Endothelial cell of umbilical vein (primary cell): Measurements from ENCODE around the gene NTN1. TPM values are rescaled to one million over a fixed set of nuclear protein-coding genes. Genes with fewer than 3 reads are reported as not detected.

Source experiments
- BruUV-seq: library from RNA; stranded (reverse); fragments of 400-500 nt; replicated peaks from 2 replicates; lab custom pipeline; 2021; lab: Mats Ljungman, UMichigan
- CTCF ChIA-PET: fragments of 300-600, 350-600 bp; sonication (Branson Sonifier 250); formaldehyde crosslinking; loops from one replicate; lab custom pipeline; 2021; ENCODE audit warnings: antibody characterized with exemption, inconsistent platforms; lab: Charles Lee
- POLR2A ChIA-PET: fragments of 300-600, 350-600 bp; sonication (Branson Sonifier 250); formaldehyde crosslinking; loops from one replicate; lab custom pipeline; 2021; ENCODE audit warnings: antibody characterized with exemption, inconsistent platforms; lab: Charles Lee
- DNase-seq: peaks from one replicate; pipeline ENCODE4 v3.0.0-alpha.2; 2011; ENCODE audit warnings: low read depth, low spot score
- FAIRE-seq: peaks from 2 replicates; lab custom pipeline; 2011; peaks lifted over from hg19 to GRCh38; lab: Jason Lieb, UNC
- H2AFZ ChIP-seq: 2 replicates; pipeline ENCODE4 v1.6.0; 2012; ENCODE audit warnings: low read depth, low read length, control low read depth, inconsistent platforms
- H3K27ac ChIP-seq: 2 replicates; pipeline ENCODE4 v1.5.1; 2011; ENCODE audit warnings: low read depth, mild to moderate bottlenecking, control low read depth, low read length, moderate library complexity; ENCODE audit not compliant: insufficient read depth
- H3K27me3 ChIP-seq, 2 experiments: 2 replicates each; pipeline versions ENCODE4 v1.6.0 to v1.6.1; 2011; ENCODE audit warnings: low read length in 2 of 2, mixed read lengths in 1 of 2; ENCODE audit not compliant: control insufficient read depth in 2 of 2, insufficient read depth in 2 of 2
- H3K36me3 ChIP-seq, 2 experiments: 2 replicates in 1 of 2; 3 replicates in 1 of 2; pipeline ENCODE4 v1.5.1; 2011; ENCODE audit warnings: low read length in 2 of 2, mild to moderate bottlenecking in 1 of 2, moderate library complexity in 1 of 2; ENCODE audit not compliant: control insufficient read depth in 2 of 2, insufficient read depth in 2 of 2; ENCODE audit errors: extremely low read depth in 1 of 2
- H3K4me1 ChIP-seq: 3 replicates; pipeline ENCODE4 v1.5.1; 2011; ENCODE audit warnings: mild to moderate bottlenecking, low read length; ENCODE audit not compliant: control insufficient read depth, insufficient read depth; ENCODE audit errors: extremely low read depth
- H3K4me2 ChIP-seq: 2 replicates; pipeline ENCODE4 v1.6.1; 2011; ENCODE audit warnings: low read length, control low read depth, mixed read lengths; ENCODE audit not compliant: insufficient read depth
- H3K4me3 ChIP-seq, 3 experiments: fragments of 200-600 bp in 1 of 3; sonication (generic), shearing (Covaris generic) in 1 of 3; replicated peaks in 1 of 3; 2 replicates each; pipeline ENCODE4 v1.5.1; 2011 to 2016; ENCODE audit warnings: control low read depth in 3 of 3, low read length in 3 of 3, mild to moderate bottlenecking in 2 of 3, inconsistent platforms in 1 of 3, low read depth in 1 of 3, moderate library complexity in 1 of 3; ENCODE audit not compliant: insufficient read depth in 1 of 3
- H3K79me2 ChIP-seq: 2 replicates; pipeline ENCODE4 v1.6.0; 2012; ENCODE audit warnings: low read length, inconsistent platforms; ENCODE audit not compliant: control insufficient read depth, insufficient read depth
- H3K9ac ChIP-seq: replicated peaks from 2 replicates; pipeline ENCODE3; 2011; ENCODE audit warnings: low read length, control low read depth; ENCODE audit not compliant: insufficient read depth; ENCODE audit errors: extremely low read depth
- H3K9me1 ChIP-seq: replicated peaks from 3 replicates; pipeline ENCODE4 v1.6.0; 2011; ENCODE audit warnings: mild to moderate bottlenecking, low read length; ENCODE audit not compliant: control insufficient read depth, insufficient read depth; ENCODE audit errors: extremely low read depth
- H3K9me3 ChIP-seq: replicated peaks from 2 replicates; pipeline ENCODE4 v1.5.1; 2012; ENCODE audit warnings: low read length, inconsistent platforms; ENCODE audit not compliant: control insufficient read depth, insufficient read depth
- H4K20me1 ChIP-seq: replicated peaks from 2 replicates; pipeline ENCODE3; 2011; ENCODE audit warnings: mild to moderate bottlenecking, low read length; ENCODE audit not compliant: control insufficient read depth, insufficient read depth; ENCODE audit errors: extremely low read depth
- EZH2 ChIP-seq: IDR thresholded peaks from 2 replicates; pipeline ENCODE4 v1.6.1; 2012; ENCODE audit warnings: borderline replicate concordance, low read depth, mild to moderate bottlenecking, moderate library complexity, low read length, inconsistent platforms; ENCODE audit not compliant: severe bottlenecking
- FOS ChIP-seq: IDR thresholded peaks from 2 replicates; pipeline ENCODE4 v1.6.1; 2011; ENCODE audit warnings: mild to moderate bottlenecking, low read length, moderate library complexity, borderline replicate concordance; ENCODE audit not compliant: insufficient read depth
- GATA2 ChIP-seq: IDR thresholded peaks from 2 replicates; pipeline ENCODE4 v1.7.0; 2011; ENCODE audit warnings: low read depth, mild to moderate bottlenecking, moderate library complexity, mixed read lengths, low read length; ENCODE audit not compliant: insufficient read length, insufficient read depth
- JUN ChIP-seq: IDR thresholded peaks from 2 replicates; pipeline ENCODE4 v1.6.1; 2011; ENCODE audit warnings: borderline replicate concordance, low read depth; ENCODE audit not compliant: insufficient read length, insufficient read depth
- MYC ChIP-seq: IDR thresholded peaks from one replicate; pipeline ENCODE4 v1.6.1; 2011; ENCODE audit warnings: mild to moderate bottlenecking, low read depth, low read length
- POLR2A ChIP-seq: IDR thresholded peaks from 2 replicates; pipeline ENCODE4 v1.6.1; 2012; ENCODE audit warnings: low read depth, mild to moderate bottlenecking, control low read depth, low read length
- POLR2AphosphoS5 ChIP-seq: IDR thresholded peaks from 2 replicates; pipeline ENCODE4 v1.6.1; 2012; ENCODE audit warnings: low read depth, mild to moderate bottlenecking, control low read depth, low read length, moderate library complexity; ENCODE audit not compliant: insufficient read depth
- dilution Hi-C: fragments of 300-500 bp; cut with MboI; formaldehyde crosslinking; loops from one replicate; pipeline ENCODE4 v1.15.0; 2019; ENCODE audit warnings: low sequenced_read_pairs; ENCODE audit not compliant: extremely low pct_ligation_motif_present
- intact Hi-C: fragments of 100-400 bp; cut with micrococcal nuclease; formaldehyde crosslinking; loops from one replicate; pipeline ENCODE4 v1.10.0; 2022
- polyA plus RNA-seq, 4 experiments: library from polyadenylated mRNA; depleted of rRNA in 3 of 4; stranded (reverse) in 3 of 4; unstranded in 1 of 4; fragments of >200 nt; gene quantifications; 2 replicates each; pipeline versions ENCODE4 v1.2.1 to v1.2.3, GENCODE V29; 2011 to 2012; ENCODE audit warnings: missing spikeins in 1 of 4
- total RNA-seq: library from RNA; stranded (reverse); gene quantifications from 2 replicates; pipeline ENCODE4 v1.2.3, GENCODE V29; 2021
- TF ChIP-seq, protein P1 (sequence below): IDR thresholded peaks from 2 replicates; pipeline ENCODE4 v1.6.1; 2011; ENCODE audit not compliant: insufficient read depth, insufficient read length
- TF ChIP-seq, protein P2 (sequence below), 2 donors: IDR thresholded peaks; 1 replicate in 1 of 2; 2 replicates in 1 of 2; pipeline ENCODE4 v1.5.1; 2011; ENCODE audit warnings: low read length in 2 of 2, mild to moderate bottlenecking in 2 of 2, moderate library complexity in 2 of 2, control low read depth in 1 of 2, inconsistent platforms in 1 of 2, low read depth in 1 of 2; ENCODE audit not compliant: insufficient read depth in 1 of 2; ENCODE audit errors: extremely low read depth in 1 of 2

Gene NTN1
- total and polyA plus RNA-seq, 2 donors (not counting 3 experiments of a cell fraction or from before 2014, with no cell fraction given) = 0.10 to 0.18 TPM

DNA sequence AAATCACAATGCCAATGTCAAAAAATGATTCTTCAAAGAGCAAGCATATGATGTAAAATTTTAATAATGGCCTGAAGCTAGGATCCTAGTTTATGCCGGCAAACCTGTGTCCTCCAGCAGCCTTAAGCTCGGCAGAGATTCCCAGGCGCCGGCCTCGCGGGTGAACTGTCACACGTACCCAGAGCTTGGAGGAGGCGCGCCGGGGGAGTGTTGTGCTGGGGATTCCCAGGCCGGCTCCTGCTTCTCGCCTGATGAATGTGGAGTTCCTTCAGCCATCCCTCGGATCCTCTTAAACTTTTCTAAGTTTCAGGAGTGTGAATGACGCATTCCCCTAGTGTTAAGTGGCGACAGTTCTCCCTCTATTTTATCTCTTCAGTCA lies 19.1 kb upstream of the NTN1 start:
- no peak overlapping the region for H2AFZ ChIP-seq
- H3K9me3 ChIP-seq = no peaks in the 10 kb centered on the region
- DNase-seq (no peak), FAIRE-seq (no peak)
- H3K27ac ChIP-seq = no peak overlapping the region
- intact Hi-C loops = no loop called here
- ChIA-PET POLR2A (no interaction called here), CTCF (interaction anchor here (1.0 to 2.7 kb wide), 3 partner anchors 9 to 520 kb away, joined by 3 to 12 read pairs (median 5); no protein-coding TSS in a partner anchor)
- H4K20me1 ChIP-seq = no peaks in the 10 kb centered on the region
- no peak overlapping the region for H3K4me2 ChIP-seq
- no peaks in the 10 kb centered on the region for H3K79me2 ChIP-seq
- no peaks in the 10 kb centered on the region for H3K9me1 ChIP-seq
- dilution Hi-C loops = no loop called here
- H3K27me3 ChIP-seq = peaks cover 28 to 30% of the 10 kb centered on the region in 2 experiments
- TF ChIP-seq JUN (no peak), POLR2A (no peak), POLR2AphosphoS5 (no peak), EZH2 (no peak), GATA2 (no peak), FOS (no peak), MYC (no peak)
- TF ChIP-seq, protein P1, sequence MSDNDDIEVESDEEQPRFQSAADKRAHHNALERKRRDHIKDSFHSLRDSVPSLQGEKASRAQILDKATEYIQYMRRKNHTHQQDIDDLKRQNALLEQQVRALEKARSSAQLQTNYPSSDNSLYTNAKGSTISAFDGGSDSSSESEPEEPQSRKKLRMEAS = no peak
- TF ChIP-seq, protein P2, sequence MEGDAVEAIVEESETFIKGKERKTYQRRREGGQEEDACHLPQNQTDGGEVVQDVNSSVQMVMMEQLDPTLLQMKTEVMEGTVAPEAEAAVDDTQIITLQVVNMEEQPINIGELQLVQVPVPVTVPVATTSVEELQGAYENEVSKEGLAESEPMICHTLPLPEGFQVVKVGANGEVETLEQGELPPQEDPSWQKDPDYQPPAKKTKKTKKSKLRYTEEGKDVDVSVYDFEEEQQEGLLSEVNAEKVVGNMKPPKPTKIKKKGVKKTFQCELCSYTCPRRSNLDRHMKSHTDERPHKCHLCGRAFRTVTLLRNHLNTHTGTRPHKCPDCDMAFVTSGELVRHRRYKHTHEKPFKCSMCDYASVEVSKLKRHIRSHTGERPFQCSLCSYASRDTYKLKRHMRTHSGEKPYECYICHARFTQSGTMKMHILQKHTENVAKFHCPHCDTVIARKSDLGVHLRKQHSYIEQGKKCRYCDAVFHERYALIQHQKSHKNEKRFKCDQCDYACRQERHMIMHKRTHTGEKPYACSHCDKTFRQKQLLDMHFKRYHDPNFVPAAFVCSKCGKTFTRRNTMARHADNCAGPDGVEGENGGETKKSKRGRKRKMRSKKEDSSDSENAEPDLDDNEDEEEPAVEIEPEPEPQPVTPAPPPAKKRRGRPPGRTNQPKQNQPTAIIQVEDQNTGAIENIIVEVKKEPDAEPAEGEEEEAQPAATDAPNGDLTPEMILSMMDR (IDR thresholded peaks at IDR 0.05; ENCODE audit: extremely low read depth in 1 of 2, insufficient read depth in 1 of 2, low read depth in 1 of 2, low read length in 2 of 2) = no peak
- no peak overlapping the region for H3K4me3 ChIP-seq
- no peak overlapping the region for H3K9ac ChIP-seq
- BruUV-seq = no TSS peak
- H3K4me1 ChIP-seq = no peaks in the 10 kb centered on the region
- H3K36me3 ChIP-seq = no peaks in the 10 kb centered on the region
